NCI-H1694 treated with DMSO at 0.1 percent for 48 hours (cell line): ENCODE results near the gene YBX1.
A peak's percentile ranks its signal among the peaks of the same experiment; 100 is the strongest.

Source experiments
- DNase-seq: peaks from one replicate; lab custom pipeline; 2025; lab: John Stamatoyannopoulos, UW

Gene YBX1

DNA sequence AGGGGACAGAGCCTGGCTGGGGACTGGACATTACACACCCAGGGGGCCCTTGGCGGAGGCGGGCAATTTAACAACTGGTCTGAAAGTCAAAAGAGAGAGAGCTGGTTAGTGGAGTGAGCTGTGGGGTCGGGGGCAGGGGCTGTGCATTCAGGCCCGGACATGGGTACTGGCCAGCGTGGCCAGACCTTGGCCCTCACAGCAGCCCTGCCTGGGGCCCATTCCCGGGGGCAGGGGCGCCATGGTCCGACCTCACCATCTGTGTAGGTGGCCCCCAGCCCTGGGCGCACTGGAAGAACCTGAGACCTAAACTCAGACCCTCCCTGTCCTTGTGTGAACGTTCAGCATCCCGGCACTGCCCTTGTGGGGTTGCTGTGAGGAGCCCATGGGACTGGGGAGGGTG, 52.8 kb downstream of the YBX1 start:
- no peak for DNase-seq

DNA sequence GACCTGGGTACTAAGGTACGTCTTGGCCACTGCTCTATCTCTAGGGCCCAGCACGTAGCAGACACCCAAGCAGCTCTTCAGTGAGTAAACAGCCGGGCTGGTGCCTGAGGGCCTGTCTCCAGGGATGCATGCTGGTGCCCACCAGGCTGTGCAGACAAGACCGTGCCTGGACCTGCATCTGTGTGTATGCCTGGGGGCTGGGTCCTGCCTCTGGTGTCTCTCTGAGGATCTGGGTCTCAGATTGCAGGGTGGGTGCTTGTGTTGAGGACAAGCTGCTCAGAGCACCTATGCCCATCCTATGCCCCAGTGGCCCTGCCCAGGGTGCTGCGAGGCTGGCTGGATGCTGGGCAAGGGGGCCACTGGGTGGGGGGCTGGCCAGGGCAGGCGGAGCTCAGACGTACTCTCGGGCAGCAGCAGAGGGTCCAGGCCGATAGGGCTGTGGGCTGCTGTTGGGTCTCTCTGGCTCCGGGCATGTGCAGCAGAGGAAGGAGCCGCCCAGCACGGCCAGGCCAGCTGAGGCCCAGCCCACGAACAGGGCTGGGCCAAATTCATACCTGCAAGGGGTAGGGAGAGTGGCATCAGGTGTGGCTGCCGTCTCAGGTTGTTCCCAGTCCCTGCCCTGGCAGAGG, 53.4 kb downstream of the YBX1 start:
- peak; percentile 47 for DNase-seq

DNA sequence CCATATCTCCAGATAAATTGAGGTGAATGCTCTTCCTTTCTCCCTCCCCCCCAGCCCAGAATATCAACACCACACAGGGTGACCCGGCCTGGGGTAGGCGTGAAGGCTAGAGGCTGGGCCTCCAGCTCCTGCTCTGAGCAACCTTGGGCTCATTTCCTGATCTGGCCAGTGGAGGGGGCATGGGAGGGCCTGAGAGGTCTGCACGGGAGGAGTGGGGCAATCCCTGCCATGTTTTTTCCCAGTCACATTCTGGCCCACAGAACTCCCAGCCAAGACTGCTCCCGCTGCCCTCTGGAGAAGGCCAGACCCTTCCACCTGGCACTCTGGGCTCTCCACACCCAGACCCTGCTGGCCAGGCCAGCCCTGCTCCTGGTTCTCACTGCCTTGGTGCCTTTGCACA, 53.9 kb downstream of the YBX1 start:
- DNase-seq: no peak

DNA sequence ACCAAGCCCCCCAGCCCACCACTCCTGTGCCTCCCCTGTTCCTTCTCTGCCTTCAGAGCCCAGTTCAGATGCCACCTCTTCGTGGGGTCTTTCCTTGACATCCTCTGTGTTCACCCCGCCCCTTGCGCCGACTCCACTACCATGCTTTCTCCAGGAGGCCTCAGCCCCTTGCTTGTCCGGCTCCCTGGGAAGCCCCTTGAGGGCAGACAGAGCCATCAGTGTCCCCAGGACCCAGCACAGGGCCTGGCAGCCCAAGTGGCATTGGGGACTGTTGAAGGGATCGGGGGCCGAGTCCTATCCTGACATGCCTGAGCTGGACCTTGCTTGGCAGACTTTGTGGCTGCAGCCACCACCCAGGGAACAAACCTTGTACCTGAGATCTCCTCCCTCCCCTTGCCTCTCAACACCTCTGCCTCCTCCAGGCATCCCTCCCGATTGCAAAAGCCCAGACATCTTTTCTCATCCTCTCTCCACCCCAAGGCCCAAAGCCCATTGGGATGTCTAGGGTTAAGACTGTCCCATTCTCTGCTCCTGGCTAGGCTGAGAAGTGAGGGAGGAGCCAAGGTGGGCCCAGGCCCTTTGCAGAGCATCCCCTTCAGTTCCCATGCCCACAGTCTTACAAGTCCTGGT, 54.5 kb downstream of the YBX1 start:
- no peak for DNase-seq

DNA sequence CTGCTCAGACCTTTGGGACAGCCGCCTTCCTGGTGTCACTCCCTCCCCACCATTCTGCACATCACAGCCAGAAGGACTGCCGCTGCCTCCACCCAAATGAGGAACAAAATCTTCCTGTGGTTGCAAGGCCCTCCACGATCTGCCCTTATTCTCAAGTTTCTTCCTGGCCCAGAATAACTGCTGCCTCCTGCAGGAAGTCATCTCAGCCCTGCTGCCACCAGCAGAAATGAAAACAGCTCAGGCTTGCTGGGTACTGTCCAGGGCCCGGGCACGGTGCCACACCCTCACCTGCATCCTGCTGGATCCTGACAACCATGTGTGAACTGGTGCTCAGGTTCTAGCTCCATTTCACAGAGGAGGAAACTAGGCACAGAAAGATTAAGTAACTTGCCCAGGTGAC, 55.0 kb downstream of the YBX1 start:
- DNase-seq: no peak

DNA sequence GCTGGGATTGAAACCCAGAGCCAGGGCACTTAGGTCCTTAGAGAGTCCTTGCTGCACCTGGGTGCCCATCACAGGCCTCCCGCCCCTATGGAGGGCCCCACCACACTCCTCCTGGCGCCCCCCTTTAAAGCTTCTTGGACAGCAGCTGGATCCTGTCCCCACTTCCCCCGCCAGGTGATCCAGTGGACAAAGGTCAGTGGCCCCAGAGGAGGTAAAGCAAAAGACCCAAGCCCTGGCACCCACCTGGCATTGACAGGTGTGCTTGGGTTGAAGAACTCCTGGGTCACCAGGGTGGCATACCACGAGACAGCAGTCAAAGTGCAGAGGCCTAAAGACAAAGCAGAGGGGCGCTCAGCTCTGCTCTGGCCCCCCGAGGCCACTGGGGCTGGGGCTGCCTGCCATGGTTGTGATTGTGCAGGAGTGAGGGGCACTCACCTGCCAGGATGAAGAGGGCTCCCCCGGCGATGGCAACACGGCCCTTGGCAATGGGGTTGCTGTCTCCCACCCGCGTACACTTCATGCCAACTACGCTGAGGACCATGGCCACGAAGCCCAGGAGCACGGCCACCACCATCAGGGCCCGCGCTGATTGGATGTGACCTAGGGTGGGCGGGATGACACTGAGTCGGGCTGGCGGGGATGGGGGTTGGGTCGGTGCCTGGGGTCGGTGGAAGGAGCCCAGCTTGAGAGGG, 55.9 kb downstream of the YBX1 start:
- no peak for DNase-seq

DNA sequence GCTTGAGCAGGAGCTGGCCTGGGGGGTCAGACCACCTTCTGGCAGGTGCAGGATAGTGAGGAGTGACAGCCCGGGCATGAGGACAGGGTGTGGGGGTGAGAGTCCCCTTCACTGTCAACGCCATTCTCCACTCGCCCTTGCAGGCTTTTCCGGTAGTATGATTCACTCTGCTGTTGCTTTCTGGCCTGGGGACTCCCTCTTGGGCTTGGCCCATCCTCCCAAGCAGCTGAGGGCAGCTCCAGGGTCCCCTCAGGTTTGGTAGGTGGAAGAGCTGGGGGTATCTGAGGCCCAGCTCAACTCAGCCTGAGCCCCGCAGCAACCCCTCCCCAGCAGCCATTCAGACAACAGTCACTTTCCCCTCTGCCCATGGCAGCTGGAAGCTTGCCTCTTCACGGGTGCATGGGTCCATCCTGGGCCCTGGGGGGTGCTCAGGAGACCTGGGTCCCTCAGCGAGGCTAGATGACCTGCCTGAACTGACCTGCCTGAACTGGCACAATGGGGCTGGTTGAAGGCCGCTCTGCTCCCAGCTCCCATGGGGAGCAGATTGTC, 56.5 kb downstream of the YBX1 start:
- no peak for DNase-seq

DNA sequence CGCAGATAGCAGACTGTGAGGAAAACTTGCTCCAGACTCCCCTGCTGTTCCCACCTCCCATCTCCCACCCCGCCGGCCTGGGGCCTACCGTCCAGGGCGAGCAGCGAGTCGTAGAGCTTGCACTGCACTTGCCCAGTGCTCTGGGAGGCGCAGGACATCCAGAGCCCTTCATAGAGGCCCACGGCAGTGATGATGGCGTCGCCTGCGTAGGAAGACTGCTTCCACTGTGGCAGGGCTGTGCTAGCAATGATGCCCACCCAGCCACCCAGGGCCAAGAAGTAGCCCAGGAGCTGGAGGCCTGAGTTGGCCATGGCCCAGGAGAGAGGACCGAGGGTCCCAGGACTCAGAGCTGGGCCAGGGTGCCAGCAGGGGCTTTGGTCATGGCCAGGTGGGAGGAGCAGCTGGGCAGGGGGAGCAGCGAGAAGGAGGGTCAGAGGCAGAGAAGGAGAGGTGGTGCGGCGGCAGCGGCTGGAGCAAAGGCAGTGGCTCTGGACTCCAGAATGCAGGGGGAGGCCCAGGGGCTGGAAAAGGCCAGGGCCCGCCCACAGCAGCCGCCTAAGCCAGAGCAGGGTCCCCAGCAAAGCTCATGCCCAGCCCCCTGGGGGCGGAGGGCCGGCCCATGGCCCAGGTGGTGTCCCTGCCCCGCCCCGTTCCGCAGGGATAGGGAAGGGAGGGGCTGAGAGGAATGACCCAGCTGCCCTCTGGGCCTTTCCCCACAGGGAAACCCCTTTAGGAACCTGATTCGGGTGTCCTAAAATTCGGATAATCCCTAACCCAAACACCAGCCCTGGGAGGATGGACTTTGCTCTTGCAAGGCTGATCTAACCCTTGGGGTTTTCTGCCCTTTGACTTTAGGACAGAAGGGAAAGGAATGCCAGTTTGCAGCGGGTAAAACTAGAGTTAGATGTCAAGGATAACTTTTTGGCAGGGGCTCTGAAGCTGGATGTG, 57.8 kb downstream of the YBX1 start, which contains the start of gene CLDN19:
TSS of gene CLDN19 (minus strand) at position 484 of the 948 bp plus-strand sequence. CDS start at position 311, 173 bp downstream.
- DNase-seq: no peak

DNA sequence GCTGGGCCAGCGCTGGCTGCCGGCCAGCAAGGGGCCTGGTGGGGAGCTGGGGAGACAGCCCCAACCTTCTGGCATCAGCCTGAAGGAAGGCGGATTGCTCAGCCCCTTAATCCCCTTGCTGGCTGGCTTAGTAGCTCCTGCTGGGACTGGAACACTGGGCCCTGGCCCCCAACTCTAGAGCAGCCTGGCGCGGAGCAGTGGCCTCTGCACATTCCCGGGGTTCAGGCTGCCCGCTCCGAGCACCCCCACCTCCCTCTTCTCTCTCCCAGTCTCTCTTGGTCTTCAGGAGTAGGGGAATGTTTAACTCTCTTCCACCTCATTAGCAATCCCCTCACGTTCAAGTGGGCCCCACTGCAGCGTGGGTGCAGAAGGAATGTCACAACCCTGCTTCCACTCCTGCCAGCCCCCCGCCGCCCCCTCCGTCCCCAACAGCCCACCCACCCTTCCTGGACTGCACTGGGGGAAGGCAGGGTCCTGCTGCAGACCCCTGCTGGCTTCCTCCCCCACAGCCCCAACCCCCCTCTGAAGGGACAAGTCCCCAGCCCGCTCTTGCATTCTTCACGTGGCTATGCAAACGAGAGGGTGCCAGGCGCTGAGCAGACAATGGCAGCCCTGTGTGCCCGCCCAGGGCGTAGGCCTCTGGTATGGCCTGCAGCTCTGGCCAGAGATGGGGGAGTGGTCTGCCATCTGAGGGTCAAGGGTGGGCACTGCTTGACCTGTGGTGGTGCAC, 58.8 kb downstream of the YBX1 start:
- no peak for DNase-seq

DNA sequence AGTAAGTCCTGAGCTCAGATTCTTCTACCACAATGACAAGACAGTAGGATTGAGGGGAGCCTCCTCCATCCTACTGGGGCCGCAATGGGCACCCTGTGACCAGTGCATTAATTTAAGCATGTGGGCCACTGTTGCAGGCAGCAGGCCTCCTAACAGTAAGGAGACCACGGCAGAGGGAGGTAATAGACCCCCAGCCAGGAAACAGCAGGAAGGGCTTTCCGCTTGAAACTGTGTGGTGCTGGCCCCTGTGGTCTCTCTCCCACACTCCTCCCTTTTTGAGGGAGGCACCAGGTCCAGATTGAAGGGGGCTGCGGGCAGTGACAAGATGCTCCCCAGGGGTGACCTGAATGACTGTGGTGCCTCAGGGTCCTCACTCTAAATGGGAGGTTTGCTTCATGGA, 59.5 kb downstream of the YBX1 start:
- DNase-seq: no peak

DNA sequence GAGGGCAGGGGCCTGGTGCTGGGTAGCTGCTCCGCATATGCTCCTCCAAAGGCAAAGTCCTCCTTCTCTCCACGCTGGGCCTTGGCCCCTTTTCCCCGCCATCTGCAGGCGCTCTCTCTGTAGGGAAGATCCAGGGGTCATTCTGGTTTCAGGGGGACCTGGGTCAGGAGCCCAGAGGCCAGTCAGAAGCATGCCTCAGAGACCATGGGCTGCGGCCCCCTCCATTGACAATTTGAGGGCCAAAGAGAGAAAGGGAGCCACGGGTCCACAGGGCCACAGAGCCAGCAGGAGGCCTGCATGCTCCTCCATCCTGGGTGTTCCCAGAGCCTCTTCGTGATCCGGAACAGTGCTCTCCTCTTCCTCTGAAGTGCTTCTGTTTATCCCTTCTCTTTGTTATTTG, 59.9 kb downstream of the YBX1 start:
- DNase-seq: no peak

DNA sequence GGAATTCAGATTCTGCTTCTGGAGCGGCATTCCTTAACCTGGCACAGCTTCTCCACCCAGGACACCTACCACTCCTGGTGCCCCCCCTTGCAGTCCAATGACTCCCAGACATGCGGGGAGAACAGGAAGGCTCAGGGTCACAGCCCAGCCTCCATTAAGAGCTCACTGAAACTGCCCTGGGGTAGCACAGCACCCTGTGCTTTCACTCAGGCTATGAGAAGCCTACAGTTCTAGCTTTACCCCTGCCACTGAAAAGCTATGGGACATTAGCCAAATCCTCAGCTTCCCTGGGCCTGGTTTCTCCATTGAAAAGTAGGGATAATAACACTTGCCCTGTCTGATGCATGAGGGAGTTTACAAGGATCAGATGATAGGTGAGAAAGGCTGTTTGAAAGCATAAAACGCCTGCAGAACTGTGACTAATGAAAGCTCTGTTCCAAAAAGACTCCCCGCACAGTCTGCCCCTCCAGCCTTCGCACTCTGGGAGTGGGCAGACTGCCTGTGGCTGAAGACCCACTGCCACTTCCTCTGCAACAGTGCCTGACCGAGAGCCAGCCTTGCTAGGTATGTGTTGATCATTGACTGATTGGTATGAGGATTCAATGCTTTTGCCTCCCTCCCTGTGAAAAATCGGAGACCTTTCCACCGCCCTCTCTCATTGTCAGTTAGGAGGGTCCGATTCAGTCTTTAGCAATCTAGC, 60.5 kb downstream of the YBX1 start:
- DNase-seq: no peak

DNA sequence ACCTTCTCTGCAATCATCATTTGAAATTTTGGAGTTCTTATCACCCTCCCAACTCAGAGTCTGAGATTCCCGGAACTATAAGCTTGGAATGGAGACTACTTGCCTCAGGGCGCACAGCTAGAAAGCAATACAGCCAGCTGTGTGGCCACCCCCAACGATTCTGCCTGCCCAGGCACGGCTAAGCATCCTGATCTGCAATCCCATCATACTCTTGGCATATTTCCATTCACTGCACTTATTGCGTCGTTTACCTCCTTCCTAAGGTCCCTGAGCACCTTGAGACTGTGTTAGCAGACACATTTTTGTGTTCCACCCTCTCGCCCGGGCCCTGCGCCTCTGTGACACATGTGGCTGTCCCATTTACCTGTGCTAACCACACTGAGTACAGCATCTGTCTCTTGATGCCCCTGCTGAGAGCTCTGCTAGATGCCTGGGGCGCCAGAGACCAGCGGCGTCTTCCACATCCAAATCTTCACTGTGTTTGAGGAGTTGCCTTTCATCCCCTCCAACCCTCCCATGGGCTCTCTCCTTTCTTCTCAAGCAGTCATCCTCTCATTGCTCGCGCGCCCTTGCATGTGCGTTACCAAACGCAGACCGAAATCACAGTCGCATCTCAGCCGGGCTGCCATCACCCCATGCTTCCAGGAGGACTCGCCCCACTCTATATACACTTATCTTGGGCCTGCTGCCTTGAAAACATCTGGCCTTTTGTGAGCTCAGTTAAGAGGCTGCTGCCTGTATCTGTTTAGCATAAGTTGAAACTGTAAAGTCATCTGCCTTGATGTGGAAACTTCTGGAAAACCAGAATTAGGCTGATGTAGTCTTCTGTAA, 61.3 kb downstream of the YBX1 start:
- no peak for DNase-seq

DNA sequence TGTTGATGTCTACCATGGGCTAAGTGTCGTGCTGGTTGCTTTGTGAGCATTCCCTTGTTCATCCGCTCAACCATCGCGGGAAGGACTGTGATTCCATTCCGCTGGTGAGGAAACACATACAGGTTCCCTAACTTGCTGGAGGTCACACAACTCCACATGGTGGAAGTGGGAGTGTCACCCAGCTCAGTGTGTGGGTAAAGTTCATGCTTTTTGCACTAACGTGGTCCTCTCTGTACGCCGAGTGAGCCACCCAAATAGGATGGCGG, 61.9 kb downstream of the YBX1 start:
- DNase-seq: no peak

DNA sequence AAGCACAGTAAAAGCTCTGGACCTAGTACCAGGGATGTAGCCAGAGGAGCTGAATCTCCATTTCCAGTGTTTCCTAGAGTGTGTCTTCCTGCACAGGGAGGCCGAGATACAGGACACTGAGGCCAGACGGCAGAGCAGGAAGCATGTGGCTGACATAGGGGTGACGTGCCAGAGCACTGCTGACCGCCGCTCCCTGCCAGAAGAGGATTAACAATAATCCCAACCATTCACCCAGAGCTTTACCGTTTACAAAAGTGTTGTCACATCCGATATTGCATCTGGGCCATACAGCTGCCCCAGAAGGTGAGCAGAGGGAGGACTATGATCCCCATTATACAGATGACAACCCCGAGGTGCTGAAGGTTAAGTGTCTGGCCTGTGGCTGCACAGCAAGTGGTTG, 63.6 kb downstream of the YBX1 start:
- DNase-seq: no peak

DNA sequence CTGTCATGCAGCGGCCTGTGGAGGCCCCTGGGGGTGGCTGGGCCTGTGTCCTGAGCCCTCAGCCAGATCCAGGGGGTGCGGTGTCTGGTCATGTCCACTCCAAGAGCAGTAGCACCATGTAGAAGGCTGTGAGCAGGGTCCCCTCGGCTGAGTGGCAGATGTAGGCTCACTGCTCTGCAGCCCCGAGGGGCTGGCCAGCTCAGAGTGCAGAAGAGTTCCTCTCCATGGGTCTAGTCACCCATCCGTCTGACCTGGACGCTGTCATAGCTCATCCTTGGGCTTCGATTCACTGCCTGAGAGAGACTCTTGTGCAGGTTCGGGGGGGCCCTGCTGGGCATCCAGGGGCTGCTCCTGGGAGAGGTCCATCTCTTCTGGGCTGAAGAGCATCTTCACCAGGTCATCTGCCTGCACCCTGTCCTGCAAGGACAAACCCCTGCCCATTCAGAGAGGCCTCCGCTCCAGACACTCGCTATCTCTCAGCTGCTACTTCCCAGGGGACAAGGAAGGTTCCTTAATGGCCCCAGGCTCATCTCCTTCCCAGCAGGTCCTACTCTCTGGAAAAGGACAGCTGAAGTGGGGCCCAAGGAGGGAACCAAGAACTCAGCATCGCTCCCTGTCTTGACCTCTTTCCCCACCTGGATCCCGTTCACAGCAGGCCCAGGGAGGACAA, 64.4 kb downstream of the YBX1 start:
- no peak for DNase-seq

DNA sequence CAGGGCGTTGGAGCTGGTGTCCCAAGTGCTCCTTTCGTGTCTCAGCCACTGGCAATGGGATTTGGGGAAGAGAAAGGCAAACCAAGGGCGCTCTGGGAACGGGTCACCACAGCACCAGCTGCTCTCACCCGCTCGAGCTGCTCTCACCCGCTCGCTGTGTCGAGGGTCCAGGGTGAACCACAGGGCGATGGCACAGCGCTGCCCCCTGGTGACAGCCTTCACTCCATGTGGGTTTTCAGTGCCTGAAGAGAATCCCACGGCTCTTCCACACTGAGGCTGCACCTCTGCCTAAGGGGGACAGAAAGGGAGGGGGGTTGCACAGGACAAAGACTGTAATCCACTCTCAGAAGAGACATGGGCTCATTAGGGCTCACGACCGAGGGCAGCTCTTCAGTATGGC, 64.9 kb downstream of the YBX1 start:
- peak; percentile 57 for DNase-seq

DNA sequence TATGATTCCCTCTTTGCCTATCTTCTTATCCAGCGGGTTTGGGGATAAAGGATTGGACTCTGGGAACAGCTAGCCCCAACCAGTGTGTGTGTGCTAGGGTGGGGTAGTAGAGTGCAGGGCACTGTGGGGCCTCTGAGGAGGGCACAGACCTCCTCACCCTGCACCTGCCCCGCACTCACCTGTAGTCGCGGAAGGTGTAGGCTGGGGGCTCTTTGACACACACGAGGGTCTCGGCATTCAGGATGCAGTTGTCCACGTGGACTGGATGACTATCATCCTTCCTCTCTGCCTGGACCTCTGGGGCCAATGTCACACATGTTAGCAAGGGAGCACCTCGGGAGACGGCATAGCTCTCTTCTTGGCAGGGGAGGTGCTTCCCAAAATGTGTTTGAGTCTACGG, 65.8 kb downstream of the YBX1 start:
- no peak for DNase-seq
